T-helper 1 cell treated with Interleukin-12 subunit alpha and Interleukin-12 subunit beta and Interleukin-4 antibody, amounts not matched to agents 30 ng/mL and 1 ng/mL, for 36 hours (primary cell): ENCODE data around the gene GBE1. TPM values are rescaled to one million over a fixed set of nuclear protein-coding genes. Genes with fewer than 3 reads are reported as not detected.
"Not testable (repeated sequence)": the region's sequence is repeated elsewhere in the genome, so short reads cannot be mapped to it uniquely, and the experiment has no call there.

Experiments
- intact Hi-C: fragments of 100-400 bp; cut with micrococcal nuclease; formaldehyde crosslinking; loops from one replicate; pipeline ENCODE4 v1.15.1; 2024
- total RNA-seq: library from RNA; stranded (reverse); gene quantifications from 2 replicates; pipeline ENCODE4 v1.2.3, GENCODE V29; 2022

GBE1 gene
- total RNA-seq, result 22.7 and 23.1 TPM in 2 replicates

- intact Hi-C loops, result loop anchor here (2.0 kb wide), 1 partner anchor 178 kb away; no protein-coding TSS in a partner anchor
These were observed at the start of gene GBE1 for GRCh38 chr3:81760924-81761903. TSS of gene GBE1 (minus strand) at chr3:81761645. CDS start at chr3:81761517, 128 bp downstream.

- intact Hi-C loops, result no loop called here
These were observed 47.5 kb upstream of the GBE1 start for GRCh38 chr3:81808900-81809299.

GRCh38 chr3:81799403-81799802 is 38.0 kb upstream of the GBE1 start:
- intact Hi-C loops, result no loop called here

- intact Hi-C loops, result no loop called here
These were observed 32.0 kb upstream of the GBE1 start for GRCh38 chr3:81793410-81793809.

GRCh38 chr3:81790117-81790516 is 28.7 kb upstream of the GBE1 start:
- intact Hi-C loops, result no loop called here

GRCh38 chr3:81789691-81790090 is 28.2 kb upstream of the GBE1 start:
- intact Hi-C loops, result no loop called here

GRCh38 chr3:81788610-81789009 is 27.2 kb upstream of the GBE1 start:
- intact Hi-C loops, result no loop called here

- intact Hi-C loops, result no loop called here
These were observed 26.6 kb upstream of the GBE1 start for GRCh38 chr3:81788044-81788443.

- intact Hi-C loops, result no loop called here
These were observed 21.1 kb upstream of the GBE1 start for GRCh38 chr3:81782585-81782984.

- intact Hi-C loops, result no loop called here
These were observed 17.3 kb upstream of the GBE1 start for GRCh38 chr3:81778678-81779182.

- intact Hi-C loops, result no loop called here
These were observed 15.2 kb upstream of the GBE1 start for GRCh38 chr3:81776643-81777042.

GRCh38 chr3:81770710-81771109 is 9.3 kb upstream of the GBE1 start:
- intact Hi-C loops, result no loop called here

GRCh38 chr3:81769299-81769698 is 7.9 kb upstream of the GBE1 start:
- intact Hi-C loops, result no loop called here

GRCh38 chr3:81767250-81767859 is 5.9 kb upstream of the GBE1 start:
- intact Hi-C loops, result not testable (repeated sequence)

- intact Hi-C loops, result no loop called here
These were observed 4.0 kb upstream of the GBE1 start for GRCh38 chr3:81765400-81765799.

GRCh38 chr3:81764665-81765064 is 3.2 kb upstream of the GBE1 start:
- intact Hi-C loops, result no loop called here

GRCh38 chr3:81764002-81764401 is 2.6 kb upstream of the GBE1 start:
- intact Hi-C loops, result no loop called here

GRCh38 chr3:81763001-81763400 is 1.6 kb upstream of the GBE1 start:
- intact Hi-C loops, result no loop called here

- intact Hi-C loops, result loop anchor here (2.0 kb wide), 1 partner anchor 179 kb away; no protein-coding TSS in a partner anchor
These were observed 597 bp upstream of the GBE1 start for GRCh38 chr3:81761904-81762580.

- intact Hi-C loops, result loop anchor here (2.0 kb wide), 1 partner anchor 177 kb away; no protein-coding TSS in a partner anchor
These were observed 1.2 kb downstream of the GBE1 start for GRCh38 chr3:81760215-81760614.

GRCh38 chr3:81758771-81759170 is 2.7 kb downstream of the GBE1 start:
- intact Hi-C loops, result not testable (repeated sequence)

- intact Hi-C loops, result no loop called here
These were observed 3.2 kb downstream of the GBE1 start for GRCh38 chr3:81758275-81758674.
